ENCODE results near the gene HBS1L.

HBS1L gene

DNA sequence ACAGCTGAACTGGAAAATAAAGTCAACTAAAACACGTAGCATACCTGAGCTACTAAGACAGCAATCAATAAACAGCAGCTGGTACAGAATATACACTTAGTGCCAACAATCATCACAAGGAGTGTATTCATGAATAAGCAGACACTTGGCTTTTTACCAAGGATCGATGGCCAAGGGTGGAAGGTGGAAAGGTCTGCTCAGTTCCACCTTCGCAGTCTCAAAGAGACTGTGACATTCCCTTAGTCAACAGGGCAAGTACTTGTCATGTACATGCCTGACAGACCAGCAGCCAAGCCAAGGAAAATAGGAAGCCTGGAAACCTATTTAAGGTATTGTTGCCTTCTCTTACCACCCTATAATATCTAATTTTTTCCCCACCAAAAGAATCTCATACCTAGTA lies 21.4 kb downstream of the HBS1L start:
- DNase-seq = no peak

DNA sequence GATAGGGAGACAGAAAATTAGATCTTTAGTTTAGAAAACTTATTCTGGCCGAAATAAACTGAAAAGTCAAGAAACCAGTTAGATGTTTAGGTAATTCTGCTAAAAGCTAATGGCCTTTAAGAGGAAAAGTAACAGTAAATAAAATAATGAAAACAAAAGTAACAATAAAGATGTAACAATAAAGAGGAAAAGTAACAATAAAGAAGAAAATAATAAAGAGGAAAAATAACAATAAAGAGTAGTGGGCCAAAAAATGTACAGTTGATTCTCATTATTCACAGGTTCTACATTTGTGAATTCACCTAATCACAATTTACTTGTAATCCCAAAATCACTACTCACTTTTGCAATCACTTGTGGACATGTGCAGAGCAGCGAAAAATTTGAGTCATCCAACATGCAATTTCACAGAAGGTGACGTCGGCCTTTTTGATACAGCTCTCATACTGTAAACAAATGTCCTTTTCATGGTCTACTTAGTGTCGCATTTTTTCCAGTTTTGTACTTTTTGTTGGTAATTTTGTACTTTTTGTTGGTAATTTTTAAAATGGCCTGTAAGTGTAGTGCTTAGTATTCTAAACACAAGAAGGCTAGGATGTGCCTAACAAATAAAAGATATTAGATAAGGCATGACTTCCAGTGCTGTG lies 24.0 kb downstream of the HBS1L start:
- no peak for DNase-seq

DNA sequence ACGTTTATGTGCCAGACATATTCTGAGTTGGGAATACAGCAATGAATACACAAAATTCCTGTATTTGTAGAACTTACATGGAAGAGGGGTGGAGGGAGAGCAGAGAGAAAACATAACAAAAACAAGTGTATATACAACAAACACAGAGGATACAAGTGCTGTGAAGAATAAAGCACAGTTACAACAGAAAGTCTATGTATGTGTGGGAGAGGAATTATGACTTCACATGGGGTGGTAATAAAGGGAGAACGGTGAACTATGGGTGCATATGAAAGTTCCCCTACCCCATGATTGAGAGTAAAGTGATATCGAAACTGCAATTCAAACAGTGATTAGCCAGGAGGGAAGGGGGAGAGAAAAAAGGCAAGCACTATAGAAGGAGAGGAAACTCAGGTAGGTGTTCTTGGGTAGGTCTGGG lies 24.6 kb downstream of the HBS1L start:
- peak; percentile 45 for DNase-seq

- no peak for DNase-seq
Measured at GRCh38 chr6:135025775-135026174, 28.8 kb downstream of the HBS1L start.

DNA sequence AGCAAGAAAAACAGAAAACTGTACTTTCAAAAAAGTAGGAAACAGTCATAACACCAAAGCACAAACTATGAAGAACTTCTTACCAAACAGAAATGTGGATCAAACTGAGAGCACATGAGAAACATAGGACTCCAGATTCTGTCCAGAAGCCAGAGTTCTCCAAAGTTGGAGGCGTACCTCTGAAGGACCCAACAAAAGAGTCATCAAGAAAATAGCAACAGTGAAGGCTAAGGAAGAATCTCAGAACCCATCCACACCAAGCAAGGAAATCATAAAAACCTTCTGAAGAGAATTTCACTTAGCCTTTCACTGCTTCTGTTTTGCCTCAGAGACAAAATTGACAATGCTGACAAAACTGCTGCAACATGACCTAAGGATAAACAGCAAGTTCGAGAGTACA lies 29.4 kb downstream of the HBS1L start:
- no peak for DNase-seq

- no peak for DNase-seq
Measured at GRCh38 chr6:135022050-135022697, 32.4 kb downstream of the HBS1L start.

GRCh38 chr6:135021310-135022049 lies 33.1 kb downstream of the HBS1L start:
- DNase-seq = no peak

GRCh38 chr6:135018941-135019340 lies 35.7 kb downstream of the HBS1L start:
- DNase-seq = no peak

DNA sequence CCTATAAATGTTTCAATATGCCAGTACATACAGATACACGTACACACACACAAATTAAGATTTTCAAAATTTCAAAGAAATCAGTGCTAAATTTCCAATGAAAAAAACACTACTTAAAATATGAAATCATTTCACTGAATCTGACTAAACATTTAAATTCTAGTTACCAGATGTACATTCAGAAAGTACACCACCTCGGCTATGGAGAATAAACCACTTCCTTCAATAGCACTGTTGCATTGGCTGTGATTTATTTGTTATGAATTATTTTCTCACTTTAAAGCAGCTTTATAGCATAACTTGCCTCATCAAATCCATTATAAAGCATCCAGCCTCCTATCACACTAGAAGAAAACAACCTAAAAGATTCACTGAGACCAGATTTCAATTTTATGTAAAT lies 36.6 kb downstream of the HBS1L start:
- DNase-seq = no peak

DNA sequence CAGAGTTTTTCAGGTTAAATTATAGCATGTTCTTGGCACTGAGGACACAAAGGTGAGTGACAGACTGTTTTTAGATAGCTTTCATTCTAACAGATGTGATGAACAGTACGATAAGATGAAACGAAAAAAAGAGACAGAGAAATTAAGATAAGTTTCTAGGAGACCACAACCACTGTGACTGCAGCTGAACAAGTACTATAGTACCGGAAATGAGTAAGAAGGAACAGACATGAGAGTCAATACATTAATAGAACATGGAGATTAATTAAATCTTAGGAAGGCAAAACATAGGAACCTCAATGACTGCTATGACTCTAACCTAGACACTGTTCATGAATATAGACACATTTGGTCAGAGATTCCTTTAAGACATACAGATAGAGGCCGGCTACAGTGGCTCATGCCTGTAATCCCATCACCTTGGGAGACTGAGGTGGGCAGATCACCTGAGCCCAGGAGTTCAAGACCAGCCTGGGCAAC lies 40.2 kb downstream of the HBS1L start:
- DNase-seq = peak; percentile 55

DNA sequence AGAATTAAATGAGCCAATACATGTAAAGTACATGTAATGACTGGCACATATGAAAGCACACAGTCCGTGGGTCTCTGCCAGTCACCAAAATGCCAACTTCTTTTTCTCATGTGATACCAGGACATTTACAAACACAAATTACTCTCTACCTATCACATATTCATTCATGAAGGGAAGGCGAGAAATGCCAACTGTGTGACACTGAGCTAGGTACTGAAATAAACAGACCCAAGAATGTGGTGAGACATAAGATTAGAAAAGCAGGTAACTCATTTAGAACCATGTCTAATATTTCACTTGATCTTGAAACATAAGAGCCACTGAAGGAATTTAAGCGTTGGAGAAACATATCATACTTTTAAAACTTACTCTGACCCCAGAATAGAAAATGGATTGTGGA lies 41.4 kb downstream of the HBS1L start:
- no peak for DNase-seq

DNA sequence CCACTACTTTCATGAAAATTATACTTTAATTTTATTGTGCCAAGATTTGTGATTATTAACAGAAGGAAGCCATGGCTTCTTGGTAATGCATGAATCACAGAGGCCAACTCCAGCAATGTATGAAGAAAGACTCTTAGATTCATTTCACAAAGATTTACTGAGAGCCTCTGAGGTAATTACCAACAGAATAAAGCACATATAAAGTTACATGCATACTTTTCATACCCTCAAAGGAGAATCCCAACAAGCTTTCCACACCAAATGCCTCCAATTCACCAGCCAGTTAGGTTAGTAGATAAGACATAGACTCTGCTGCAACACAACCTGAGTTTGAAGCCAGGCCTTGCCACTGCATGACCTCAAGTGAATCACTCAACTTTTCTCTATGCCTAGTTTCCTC lies 41.9 kb downstream of the HBS1L start:
- no peak for DNase-seq

DNA sequence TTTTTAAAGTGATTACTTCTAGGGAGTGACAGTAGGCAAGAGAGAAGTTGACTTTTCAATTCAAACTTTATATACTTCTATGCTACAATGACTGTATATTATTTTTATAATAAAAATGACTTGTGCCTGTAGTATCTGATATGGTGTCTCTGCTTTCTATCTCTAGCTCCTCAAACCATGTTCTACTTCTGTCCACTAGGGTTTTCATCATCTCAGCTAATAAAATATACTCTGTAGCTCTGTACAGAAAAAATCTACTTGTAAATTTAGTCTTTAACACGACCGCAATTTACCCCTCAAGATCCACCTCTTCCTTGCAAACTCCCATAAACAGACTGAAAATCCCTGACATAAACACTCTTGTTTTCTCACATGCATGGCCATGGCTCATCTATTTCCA lies 42.3 kb downstream of the HBS1L start:
- no peak for DNase-seq

GRCh38 chr6:135008941-135009290 lies 45.7 kb downstream of the HBS1L start:
- DNase-seq = no peak

DNA sequence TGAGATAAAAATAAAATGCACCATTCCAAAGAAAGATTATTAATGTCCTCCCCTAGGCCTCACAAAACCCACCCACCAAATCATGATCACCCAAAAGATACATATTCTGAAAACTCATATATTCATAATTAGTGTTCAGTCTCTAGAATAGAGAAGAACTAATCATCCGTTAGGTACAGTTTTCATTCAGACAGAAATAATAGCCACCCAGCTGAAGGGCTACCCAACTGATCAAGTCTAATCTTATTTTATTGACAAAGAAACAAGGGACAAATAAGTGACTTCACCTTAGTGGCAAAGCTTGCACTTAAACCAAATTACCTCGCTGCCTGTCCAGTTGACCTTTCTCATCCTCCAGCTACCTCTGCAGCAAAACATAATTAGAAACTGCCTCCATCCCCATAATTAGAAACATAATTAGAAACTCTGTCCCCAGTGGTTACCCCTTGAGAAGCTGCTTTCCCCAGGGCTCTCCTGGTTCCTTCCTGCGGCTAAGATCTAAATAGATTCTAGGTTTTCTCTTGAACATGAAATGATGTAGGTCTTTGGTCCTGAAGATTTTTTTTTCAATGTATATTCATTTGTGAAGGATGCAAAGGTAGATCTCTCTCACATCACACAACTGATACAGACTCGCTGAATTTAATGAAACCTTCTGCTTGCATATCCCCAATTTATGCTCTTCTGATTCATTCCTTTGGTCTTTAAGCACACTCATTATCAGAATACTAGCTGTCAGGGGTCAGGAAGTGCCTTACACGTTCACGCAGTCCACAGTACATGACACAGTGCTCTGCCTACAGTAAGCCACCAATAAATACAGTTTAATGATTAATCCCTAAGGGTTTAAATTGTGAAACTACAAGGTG lies 46.3 kb downstream of the HBS1L start:
- no peak for DNase-seq

DNA sequence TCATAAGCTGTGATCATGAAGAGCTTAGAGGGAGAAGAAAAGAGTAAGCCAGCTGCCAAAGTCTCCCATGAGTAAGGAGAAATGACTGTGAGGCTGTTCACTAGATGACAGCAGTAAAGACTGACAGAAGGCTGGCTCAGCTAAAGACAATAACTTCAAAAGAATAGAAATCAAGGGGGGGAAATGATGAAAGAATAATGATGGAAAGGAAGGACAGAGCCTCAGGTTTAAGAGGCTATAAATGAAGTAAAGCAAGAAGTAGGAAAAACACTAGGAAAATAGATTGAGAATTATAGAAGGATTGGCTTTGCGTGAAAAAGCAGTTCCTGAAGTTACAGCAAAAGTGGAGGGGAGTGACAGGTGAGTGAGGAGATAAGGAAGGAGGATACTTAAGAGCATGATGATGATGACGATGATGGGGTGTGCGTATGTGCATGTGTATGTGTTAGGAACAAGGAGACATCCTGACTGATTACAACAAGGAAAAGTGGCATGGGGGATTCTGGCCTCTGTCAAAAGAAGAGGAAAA lies 48.2 kb downstream of the HBS1L start:
- no peak for DNase-seq

- no peak for DNase-seq
Measured at GRCh38 chr6:135004399-135004798, 50.2 kb downstream of the HBS1L start.

DNA sequence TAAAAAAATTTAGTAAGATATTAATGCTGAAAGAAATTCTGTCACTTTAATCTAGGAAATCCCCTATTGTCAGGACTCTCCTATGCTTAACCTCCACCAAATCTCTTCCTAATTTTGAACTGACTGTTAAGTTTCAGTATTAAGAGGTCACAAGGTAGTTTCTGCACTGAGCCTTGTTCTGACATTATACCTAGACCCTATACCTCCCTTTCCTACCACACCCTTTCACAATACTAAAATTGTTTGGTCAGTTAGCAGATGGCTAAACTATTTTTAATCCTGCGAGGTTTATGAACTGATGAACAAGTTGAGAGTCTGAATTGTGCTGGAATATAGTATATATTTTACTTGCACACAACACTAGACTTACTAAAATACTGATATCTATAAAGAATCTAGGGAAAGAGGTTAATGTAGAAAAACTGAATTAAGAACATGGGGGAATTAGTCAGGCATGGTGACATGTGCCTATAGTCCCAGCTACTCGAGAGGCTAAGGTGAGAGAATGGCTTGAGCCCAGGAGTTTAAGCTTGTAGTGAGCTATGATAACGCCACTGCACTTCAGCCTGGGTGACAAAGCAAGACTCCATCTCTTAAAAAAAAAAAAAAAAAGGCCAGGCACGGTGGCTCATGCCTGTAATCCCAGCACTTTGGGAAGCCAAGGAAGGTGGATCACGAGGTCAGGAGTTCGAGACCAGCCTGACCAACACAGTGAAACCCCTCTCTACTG lies 51.5 kb downstream of the HBS1L start:
- DNase-seq = no peak

GRCh38 chr6:135002229-135002844 lies 52.3 kb downstream of the HBS1L start:
- DNase-seq = peak; percentile 43

DNA sequence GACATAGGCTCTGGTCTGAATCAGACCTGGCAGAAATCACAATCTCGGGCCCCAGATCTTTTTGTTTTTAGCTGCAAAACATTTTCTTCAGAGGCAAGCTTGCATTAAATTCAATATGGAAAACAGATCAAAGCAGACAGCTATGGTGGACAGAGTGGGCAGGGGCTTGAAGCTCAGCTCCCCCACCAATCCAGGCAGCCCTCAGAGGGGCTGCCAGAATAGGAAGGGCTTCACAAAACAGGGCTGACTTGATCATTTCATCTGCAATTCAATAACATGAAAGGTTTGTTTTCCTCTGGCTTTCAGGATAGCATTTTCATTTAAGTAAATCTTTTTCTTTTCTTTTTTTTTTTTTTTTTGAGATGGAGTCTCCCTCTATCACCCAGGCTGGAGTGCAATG lies 55.5 kb downstream of the HBS1L start:
- DNase-seq = no peak

- DNase-seq = no peak
Measured at GRCh38 chr6:134997133-134997995, 57.3 kb downstream of the HBS1L start.
